ENCODE data around the gene PPM1H.

Gene PPM1H

GRCh38 chr12:62604373-62604772, 330.6 kb downstream of the PPM1H start:
- no peak for DNase-seq (ENCODE audit: low read depth)

DNA sequence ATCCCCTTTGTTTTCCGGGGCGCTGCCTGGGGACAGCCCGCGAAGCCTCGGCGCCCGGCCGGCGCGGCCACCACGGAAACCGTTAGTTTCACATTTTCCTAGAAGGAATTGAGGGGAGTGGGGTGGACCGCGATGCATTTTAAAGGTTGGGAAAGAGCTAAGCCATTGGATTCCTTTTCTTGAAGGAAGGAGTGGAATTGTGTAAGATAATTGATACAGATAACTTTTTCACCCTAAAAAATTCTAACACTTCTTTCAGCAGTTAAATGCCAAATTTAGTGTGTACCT, 331.2 kb downstream of the PPM1H start:
- DNase-seq (ENCODE audit: low read depth), result no peak

GRCh38 chr12:62603061-62603810, 331.7 kb downstream of the PPM1H start:
- DNase-seq (ENCODE audit: low read depth), result peak; percentile 83

DNA sequence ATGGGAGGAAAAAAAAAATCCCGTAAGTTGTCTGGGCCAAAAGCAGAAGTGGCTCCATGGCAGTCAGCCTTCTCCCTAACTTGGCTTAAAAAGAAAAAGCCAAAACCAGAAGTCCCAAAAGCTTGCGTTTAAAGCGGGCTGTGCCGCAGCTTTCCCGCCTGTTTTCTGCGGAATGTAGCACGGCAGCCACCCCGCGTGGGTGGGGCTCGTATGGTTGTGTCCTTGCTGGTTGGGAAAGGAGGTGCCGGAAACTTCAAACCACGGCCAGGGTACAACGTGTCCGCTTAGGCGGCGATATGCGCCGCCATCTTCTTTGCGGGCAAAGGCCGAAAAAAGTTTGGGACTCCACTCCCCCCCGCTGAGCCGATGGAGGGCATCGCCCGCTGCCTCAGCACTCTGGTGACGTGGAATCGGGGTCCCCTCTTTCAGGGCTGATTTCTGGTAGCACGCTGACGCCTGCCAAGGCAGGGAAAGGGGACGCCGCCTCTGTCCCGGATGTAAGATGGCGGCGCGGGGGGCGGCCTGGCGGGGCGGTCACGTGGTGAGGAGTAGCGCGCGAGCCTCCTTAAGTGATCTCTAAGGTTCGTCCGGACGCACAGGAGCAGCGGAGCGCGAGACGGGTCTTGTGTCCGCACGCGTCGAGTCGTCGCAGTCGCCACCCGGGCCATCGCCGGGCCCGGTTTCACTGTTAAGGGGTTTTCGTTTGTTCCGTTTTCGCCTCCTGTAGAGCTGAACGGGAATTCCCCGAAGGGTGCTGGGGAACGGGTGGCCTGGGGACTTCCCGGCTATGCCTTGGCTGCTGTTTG, 332.5 kb downstream of the PPM1H start:
- peak; percentile 86 for DNase-seq (ENCODE audit: low read depth)

- no peak for DNase-seq (ENCODE audit: low read depth)
Observed at GRCh38 chr12:62601765-62602164, 333.2 kb downstream of the PPM1H start.

GRCh38 chr12:62599854-62600437, 335.0 kb downstream of the PPM1H start:
- no peak for DNase-seq (ENCODE audit: low read depth)

- no peak for DNase-seq (ENCODE audit: low read depth)
Observed at GRCh38 chr12:62598846-62599245, 336.1 kb downstream of the PPM1H start.

- DNase-seq (ENCODE audit: low read depth), result no peak
Observed at GRCh38 chr12:62597253-62597652, 337.7 kb downstream of the PPM1H start.
